Omental fat pad (tissue), 4 donors: ENCODE data around the gene KYAT1. TPM values are rescaled to one million over a fixed set of nuclear protein-coding genes. Genes with fewer than 3 reads are reported as not detected.

Experiments used
- ATAC-seq: fragments of 150-250 bp; one replicate; pipeline ENCODE4 v1.9.1; 2016; ENCODE audit warnings: mild to moderate bottlenecking, moderate library complexity; ENCODE audit not compliant: low FRiP score
- DNase-seq: peaks from one replicate; pipeline ENCODE4 v3.0.0-alpha.2; 2019; ENCODE audit warnings: low spot score
- CTCF ChIP-seq, 3 donors: fragments of 450-650 bp; IDR thresholded peaks; one replicate each; pipeline ENCODE4 v1.5.1; 2016 to 2017; ENCODE audit warnings: antibody characterized with exemption in 3 of 3, mild to moderate bottlenecking in 3 of 3, moderate library complexity in 2 of 3
- total RNA-seq, 4 donors: library from RNA; depleted of rRNA; stranded (reverse); fragments of >200 nt; gene quantifications; one replicate each; pipeline ENCODE4 v1.1.0, GENCODE V29; 2016

The KYAT1 gene
- total RNA-seq, 4 donors from 2014 or later = 2.9 to 9.3 (median 4.1) TPM

- ATAC-seq (no peak), DNase-seq (no peak)
- no peak for TF ChIP-seq CTCF (IDR thresholded peaks at IDR 0.05)
These were observed 32.4 kb upstream of the KYAT1 start for GRCh38 chr9:128913995-128914772.

- ATAC-seq (no peak), DNase-seq (no peak)
- no peak for TF ChIP-seq CTCF (IDR thresholded peaks at IDR 0.05)
These were observed 31.5 kb upstream of the KYAT1 start for GRCh38 chr9:128913048-128913900.

GRCh38 chr9:128912270-128912853 is 30.6 kb upstream of the KYAT1 start:
- no peak for TF ChIP-seq CTCF (IDR thresholded peaks at IDR 0.05)
- DNase-seq = no peak
- no peak for ATAC-seq

GRCh38 chr9:128911529-128912035 is 29.8 kb upstream of the KYAT1 start:
- ATAC-seq (no peak), DNase-seq (no peak)
- no peak for TF ChIP-seq CTCF (IDR thresholded peaks at IDR 0.05)

GRCh38 chr9:128910906-128911305 is 29.2 kb upstream of the KYAT1 start:
- no peak for ATAC-seq
- DNase-seq = no peak
- no peak for TF ChIP-seq CTCF (IDR thresholded peaks at IDR 0.05)

GRCh38 chr9:128909859-128910258 is 28.1 kb upstream of the KYAT1 start:
- TF ChIP-seq CTCF (IDR thresholded peaks at IDR 0.05) = no peak
- DNase-seq (no peak), ATAC-seq (no peak)
